ENCODE data around the gene DNAH2.

GRCh38 chr17:7844292-7845154 is 127.0 kb downstream of the DNAH2 start:
- peak; percentile 92 for TF ChIP-seq POLR2A (IDR thresholded peaks at IDR 0.05; ENCODE audit: low read depth, low read length)
- TF ChIP-seq CTCF (conservative IDR thresholded peaks at IDR 0.05; ENCODE audit: low read depth, low read length), result no peak
- TF ChIP-seq, protein P1, sequence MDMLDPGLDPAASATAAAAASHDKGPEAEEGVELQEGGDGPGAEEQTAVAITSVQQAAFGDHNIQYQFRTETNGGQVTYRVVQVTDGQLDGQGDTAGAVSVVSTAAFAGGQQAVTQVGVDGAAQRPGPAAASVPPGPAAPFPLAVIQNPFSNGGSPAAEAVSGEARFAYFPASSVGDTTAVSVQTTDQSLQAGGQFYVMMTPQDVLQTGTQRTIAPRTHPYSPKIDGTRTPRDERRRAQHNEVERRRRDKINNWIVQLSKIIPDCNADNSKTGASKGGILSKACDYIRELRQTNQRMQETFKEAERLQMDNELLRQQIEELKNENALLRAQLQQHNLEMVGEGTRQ (IDR thresholded peaks at IDR 0.05; ENCODE audit: low read depth, low read length), result peak; percentile 14; the same call in 1 of the 2 replicates
